Neutrophil (primary cell): ENCODE results near the gene TERB2.
"Not testable (repeated sequence)": the region's sequence is repeated elsewhere in the genome, so short reads cannot be mapped to it uniquely, and the experiment has no call there.

Experiments
- H3K27ac ChIP-seq: fragments of 200-600 bp; sonication (generic); 2 replicates; pipeline ENCODE4 v1.5.1; 2016; ENCODE audit warnings: mild to moderate bottlenecking, moderate library complexity
- H3K27me3 ChIP-seq: fragments of 200-600 bp; sonication (generic); 2 replicates; pipeline ENCODE4 v1.6.0; 2016; ENCODE audit warnings: mild to moderate bottlenecking
- H3K36me3 ChIP-seq: fragments of 200-600 bp; sonication (generic); 2 replicates; pipeline ENCODE4 v1.5.1; 2017
- H3K4me1 ChIP-seq, 2 experiments: fragments of 200-600 bp in 1 of 2; sonication (generic) in 1 of 2; 1 replicate in 1 of 2; 2 replicates in 1 of 2; pipeline versions ENCODE4 v1.5.1 to v1.6.1; 2013 to 2016; ENCODE audit warnings: low read depth in 1 of 2, low read length in 1 of 2, mild to moderate bottlenecking in 1 of 2, moderate library complexity in 1 of 2; ENCODE audit not compliant: control insufficient read depth in 1 of 2, insufficient read depth in 1 of 2
- H3K4me3 ChIP-seq, 2 experiments: fragments of 200-600 bp in 1 of 2; sonication (generic) in 1 of 2; 1 replicate in 1 of 2; 2 replicates in 1 of 2; pipeline ENCODE4 v1.5.1; 2013 to 2016; ENCODE audit warnings: low read depth in 1 of 2, low read length in 1 of 2, mild to moderate bottlenecking in 1 of 2, moderate library complexity in 1 of 2
- H3K9me3 ChIP-seq: fragments of 200-600 bp; sonication (generic); 2 replicates; pipeline ENCODE4 v1.5.1; 2016
- TF ChIP-seq, protein P1 (sequence below): fragments of 200-600 bp; sonication (generic); IDR thresholded peaks from 2 replicates; pipeline ENCODE4 v1.5.1; 2016; ENCODE audit warnings: antibody characterized with exemption

Gene TERB2

DNA sequence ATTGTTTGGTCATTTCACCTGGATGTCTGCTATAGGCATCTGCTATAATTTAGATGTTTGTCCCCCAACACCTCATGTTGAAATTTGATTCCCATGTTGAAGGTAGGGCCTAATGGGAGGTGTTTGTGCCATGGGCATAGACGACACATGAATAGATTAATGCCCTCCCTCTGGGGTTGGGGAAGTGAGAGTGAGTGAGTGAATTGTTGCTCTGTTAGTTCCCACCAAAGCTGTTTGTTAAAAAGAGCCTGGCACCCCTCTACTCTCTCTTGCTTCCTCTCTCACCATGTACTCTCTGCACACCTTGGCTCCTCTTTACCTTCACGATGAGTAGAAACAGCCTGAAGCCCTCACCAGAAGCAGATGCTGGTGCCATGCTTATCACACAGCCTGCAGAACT is 42.6 kb downstream of the TERB2 start:
- Histone ChIP-seq H3K36me3 (no peaks in the 10 kb centered on the region), H3K4me3 (no peak overlapping the region), H3K27me3 (no peaks in the 10 kb centered on the region), H3K27ac (no peak overlapping the region), H3K4me1 (no peaks in the 10 kb centered on the region), H3K9me3 (no peaks in the 10 kb centered on the region)
- TF ChIP-seq, protein P1, sequence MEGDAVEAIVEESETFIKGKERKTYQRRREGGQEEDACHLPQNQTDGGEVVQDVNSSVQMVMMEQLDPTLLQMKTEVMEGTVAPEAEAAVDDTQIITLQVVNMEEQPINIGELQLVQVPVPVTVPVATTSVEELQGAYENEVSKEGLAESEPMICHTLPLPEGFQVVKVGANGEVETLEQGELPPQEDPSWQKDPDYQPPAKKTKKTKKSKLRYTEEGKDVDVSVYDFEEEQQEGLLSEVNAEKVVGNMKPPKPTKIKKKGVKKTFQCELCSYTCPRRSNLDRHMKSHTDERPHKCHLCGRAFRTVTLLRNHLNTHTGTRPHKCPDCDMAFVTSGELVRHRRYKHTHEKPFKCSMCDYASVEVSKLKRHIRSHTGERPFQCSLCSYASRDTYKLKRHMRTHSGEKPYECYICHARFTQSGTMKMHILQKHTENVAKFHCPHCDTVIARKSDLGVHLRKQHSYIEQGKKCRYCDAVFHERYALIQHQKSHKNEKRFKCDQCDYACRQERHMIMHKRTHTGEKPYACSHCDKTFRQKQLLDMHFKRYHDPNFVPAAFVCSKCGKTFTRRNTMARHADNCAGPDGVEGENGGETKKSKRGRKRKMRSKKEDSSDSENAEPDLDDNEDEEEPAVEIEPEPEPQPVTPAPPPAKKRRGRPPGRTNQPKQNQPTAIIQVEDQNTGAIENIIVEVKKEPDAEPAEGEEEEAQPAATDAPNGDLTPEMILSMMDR = no peak

DNA sequence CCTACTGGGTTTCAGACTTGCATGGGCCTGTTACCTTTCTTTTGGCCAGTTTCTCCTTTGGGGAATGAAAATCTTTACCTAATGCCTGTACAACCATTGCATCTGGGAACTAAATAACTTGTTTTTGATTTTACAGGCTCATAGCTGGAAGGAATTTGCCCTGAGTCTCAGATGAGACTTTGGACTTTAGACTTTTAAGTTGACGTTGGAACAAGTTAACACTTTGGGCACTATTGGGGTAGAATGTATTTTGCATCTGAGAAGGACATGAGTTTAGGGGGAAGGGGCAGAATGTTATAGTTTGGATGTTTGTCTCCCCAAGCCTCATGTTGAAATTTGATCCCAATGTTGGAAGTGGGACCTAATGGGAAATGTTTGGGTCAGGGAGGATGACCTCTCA is 44.7 kb downstream of the TERB2 start:
- H3K36me3 ChIP-seq, H3K27ac ChIP-seq, H3K4me3 ChIP-seq, H3K4me1 ChIP-seq, H3K27me3 ChIP-seq, H3K9me3 ChIP-seq: not testable (repeated sequence)

GRCh38 chr15:45003731-45004410 is 47.4 kb downstream of the TERB2 start:
- H3K36me3 ChIP-seq, H3K27me3 ChIP-seq, H3K4me3 ChIP-seq, H3K27ac ChIP-seq, H3K4me1 ChIP-seq, H3K9me3 ChIP-seq: not testable (repeated sequence)

- H3K9me3 ChIP-seq, H3K27me3 ChIP-seq, H3K27ac ChIP-seq, H3K4me3 ChIP-seq, H3K36me3 ChIP-seq, H3K4me1 ChIP-seq: not testable (repeated sequence)
These were observed 48.2 kb downstream of the TERB2 start for GRCh38 chr15:45004590-45005175.

GRCh38 chr15:45009046-45009445 is 52.6 kb downstream of the TERB2 start:
- Histone ChIP-seq H3K27me3 (peaks cover 7% of the 10 kb centered on the region), H3K27ac (no peak overlapping the region), H3K9me3 (no peaks in the 10 kb centered on the region), H3K4me1 (no peaks in the 10 kb centered on the region), H3K36me3 (no peaks in the 10 kb centered on the region), H3K4me3 (no peak overlapping the region)
- TF ChIP-seq, protein P1 = no peak

GRCh38 chr15:45015114-45015513 is 58.6 kb downstream of the TERB2 start:
- H3K4me3 ChIP-seq, H3K36me3 ChIP-seq, H3K9me3 ChIP-seq, H3K27ac ChIP-seq, H3K4me1 ChIP-seq: not testable (repeated sequence)
- peaks cover 25% of the 10 kb centered on the region for H3K27me3 ChIP-seq

GRCh38 chr15:45020222-45020900 is 63.9 kb downstream of the TERB2 start:
- not testable (repeated sequence) for H3K9me3 ChIP-seq, H3K27ac ChIP-seq, H3K36me3 ChIP-seq, H3K4me3 ChIP-seq
- H3K27me3 ChIP-seq = peaks cover 42% of the 10 kb centered on the region
- peaks cover 17 to 19% of the 10 kb centered on the region in 2 experiments for H3K4me1 ChIP-seq

DNA sequence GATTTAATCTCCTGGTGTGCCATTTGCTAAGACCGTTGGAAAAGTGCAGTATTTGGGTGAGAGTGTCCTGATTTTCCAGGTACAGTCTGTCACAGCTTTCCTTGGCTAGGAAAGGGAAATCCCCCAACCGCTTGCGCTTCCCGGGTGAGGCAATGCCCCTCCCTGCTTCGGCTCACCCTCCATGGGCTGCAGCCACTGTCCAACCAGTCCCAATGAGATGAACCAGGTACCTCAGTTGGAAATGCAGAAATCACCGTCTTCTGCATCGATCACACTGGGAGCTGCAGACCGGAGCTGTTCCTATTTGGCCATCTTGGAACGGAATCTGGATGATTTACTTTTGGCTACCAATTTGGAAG is 64.4 kb downstream of the TERB2 start:
- not testable (repeated sequence) for H3K27ac ChIP-seq, H3K36me3 ChIP-seq, H3K9me3 ChIP-seq, H3K4me3 ChIP-seq
- Histone ChIP-seq H3K27me3 (peaks cover 42% of the 10 kb centered on the region), H3K4me1 (peaks cover 17 to 19% of the 10 kb centered on the region in 2 experiments)
